NT2/D1 (cell line): ENCODE data around the gene HOXB9.

Source experiments
- DNase-seq: peaks from one replicate; pipeline ENCODE4 v3.0.0-alpha.2; 2011; ENCODE audit warnings: low read depth, low spot score
- H3K27me3 ChIP-seq: 2 replicates; pipeline ENCODE4 v1.6.0; 2011; ENCODE audit warnings: mild to moderate bottlenecking; ENCODE audit not compliant: insufficient read length, insufficient read depth
- H3K36me3 ChIP-seq: 2 replicates; pipeline ENCODE4 v1.6.1; 2011; ENCODE audit warnings: mild to moderate bottlenecking, low read length, mixed read lengths; ENCODE audit not compliant: insufficient read depth, insufficient read length
- H3K4me1 ChIP-seq: 2 replicates; pipeline ENCODE4 v1.5.1; 2011; ENCODE audit not compliant: insufficient read depth, insufficient read length
- H3K4me3 ChIP-seq: 2 replicates; pipeline ENCODE4 v1.5.1; 2011; ENCODE audit warnings: low read depth; ENCODE audit not compliant: insufficient read length
- H3K9ac ChIP-seq: 2 replicates; pipeline ENCODE4 v1.6.0; 2011; ENCODE audit warnings: low read depth; ENCODE audit not compliant: insufficient read length
- H3K9me3 ChIP-seq: 2 replicates; pipeline ENCODE4 v1.5.1; 2011; ENCODE audit warnings: mild to moderate bottlenecking, low read length; ENCODE audit not compliant: insufficient read depth
- SUZ12 ChIP-seq: IDR thresholded peaks from 2 replicates; pipeline ENCODE4 v1.6.1; 2011; ENCODE audit not compliant: insufficient read length, insufficient read depth; ENCODE audit errors: extremely low read depth
- YY1 ChIP-seq: IDR thresholded peaks from 2 replicates; pipeline ENCODE4 v1.6.1; 2011; ENCODE audit not compliant: insufficient read length, insufficient read depth
- ZNF274 ChIP-seq: IDR thresholded peaks from 2 replicates; pipeline ENCODE4 v1.6.1; 2011; ENCODE audit warnings: mild to moderate bottlenecking, low read depth, low read length

Gene HOXB9

DNA sequence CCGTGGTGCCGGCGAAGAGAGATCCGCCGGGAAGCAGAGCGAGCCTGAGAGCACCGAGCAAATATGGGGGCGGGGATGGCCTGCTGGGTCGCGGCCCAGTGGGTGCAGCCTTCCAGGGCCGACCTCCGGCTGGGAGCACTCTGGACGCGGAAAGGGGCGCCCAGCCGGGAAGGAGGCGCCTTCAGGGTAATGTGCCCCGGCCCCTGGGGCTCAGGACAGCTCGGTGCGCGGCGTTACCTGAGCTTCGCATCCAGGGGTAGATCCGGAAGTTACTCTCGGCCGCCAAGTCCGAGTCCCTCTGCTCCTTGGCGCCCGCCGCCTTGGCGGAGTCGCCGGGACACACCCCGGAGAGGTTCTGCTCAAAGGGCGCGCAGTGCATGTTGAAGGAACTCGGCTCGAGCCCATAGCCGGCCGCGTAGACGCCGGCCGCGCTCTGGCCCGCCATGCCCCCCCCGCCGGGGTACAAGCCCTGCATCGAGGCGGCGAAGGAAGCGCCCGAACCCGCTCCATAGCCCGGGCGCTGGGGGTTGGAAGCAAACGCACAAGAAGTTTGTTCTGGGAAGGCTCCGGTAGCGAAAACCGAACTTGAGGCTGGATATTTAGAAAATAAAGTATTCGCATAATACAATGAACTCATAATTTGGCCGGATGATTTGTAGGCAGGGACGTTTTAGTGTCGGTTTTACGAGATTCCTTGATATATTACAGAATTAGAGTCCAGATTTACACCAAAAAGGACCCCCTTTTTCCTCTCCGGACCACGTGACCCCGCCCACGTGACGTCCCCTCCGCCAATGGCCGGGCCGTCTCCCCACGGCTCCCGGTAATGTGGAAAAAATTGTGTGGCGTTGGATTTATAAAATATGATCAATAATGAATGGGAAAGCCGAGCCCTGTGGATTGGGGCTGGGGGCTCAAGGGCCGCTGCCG lies 15.6 kb downstream of the HOXB9 start, which contains the start of gene HOXB7:
TSS of gene HOXB7 (minus strand) at position 736 of the 930 bp plus-strand sequence. CDS start at position 637, 99 bp downstream.
- Histone ChIP-seq H3K4me1 (peaks cover 5% of the 10 kb centered on the region), H3K36me3 (no peaks in the 10 kb centered on the region), H3K9ac (peak within 1 kb of the TSS; percentile 50), H3K27me3 (peaks cover 98% of the 10 kb centered on the region), H3K4me3 (peak within 1 kb of the TSS; percentile 46), H3K9me3 (no peaks in the 10 kb centered on the region)
- TF ChIP-seq YY1 (no peak), SUZ12 (peak; percentile 92), ZNF274 (no peak)
- no peak for DNase-seq

DNA sequence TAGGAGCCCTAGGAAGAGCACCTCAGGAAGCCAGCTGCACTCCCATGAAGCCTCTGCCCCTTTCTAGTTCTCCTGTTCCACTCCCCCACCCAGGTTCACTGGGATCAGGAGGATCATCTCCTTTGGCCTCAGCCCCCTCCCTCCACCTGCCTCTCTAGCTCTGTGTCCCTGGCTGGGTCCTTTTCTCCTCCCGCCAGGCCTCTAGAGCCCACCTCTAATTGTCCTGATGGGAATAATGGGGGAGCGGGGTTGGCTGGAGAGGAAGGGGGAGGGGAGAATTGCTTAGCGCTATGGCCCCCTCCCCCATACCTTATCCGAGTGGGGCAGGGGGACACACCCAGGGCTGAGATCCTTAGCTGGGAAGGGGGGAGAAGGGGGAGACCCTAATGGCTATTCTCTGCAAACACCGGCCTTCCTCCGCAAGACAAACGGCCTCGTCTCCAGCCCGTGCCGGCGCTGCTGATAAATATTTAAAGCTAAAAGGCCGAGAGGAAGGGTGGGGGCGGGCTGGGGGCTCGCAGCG lies 16.3 kb downstream of the HOXB9 start:
- H3K9me3 ChIP-seq, result no peaks in the 10 kb centered on the region
- peaks cover 98% of the 10 kb centered on the region for H3K27me3 ChIP-seq
- TF ChIP-seq SUZ12 (no peak), ZNF274 (no peak), YY1 (no peak)
- H3K4me1 ChIP-seq, result peaks cover 5% of the 10 kb centered on the region
- H3K4me3 ChIP-seq, result peak overlapping the region; percentile 46
- no peaks in the 10 kb centered on the region for H3K36me3 ChIP-seq
- no peak overlapping the region for H3K9ac ChIP-seq
- no peak for DNase-seq

DNA sequence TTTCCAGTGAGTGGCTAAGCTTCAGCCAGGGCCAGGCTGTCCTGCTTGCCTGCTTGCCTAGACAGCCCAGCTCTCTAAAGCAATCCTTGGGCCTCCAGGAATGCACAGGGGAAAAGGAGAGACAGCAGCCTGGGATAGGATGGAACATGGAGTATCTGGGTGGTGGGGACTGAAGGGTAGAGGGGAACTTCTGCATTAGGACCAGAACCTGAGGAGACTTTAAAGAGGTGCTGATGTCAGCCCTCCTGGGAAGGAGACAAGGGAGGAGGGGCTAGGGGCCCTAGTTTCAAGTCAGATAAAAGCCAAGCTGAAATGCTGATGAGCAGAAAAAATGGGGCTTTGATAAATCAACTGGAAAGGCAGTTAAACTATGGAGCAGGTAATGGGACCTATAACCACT lies 17.1 kb downstream of the HOXB9 start:
- no peak overlapping the region for H3K4me3 ChIP-seq
- H3K36me3 ChIP-seq, result no peaks in the 10 kb centered on the region
- peaks cover 7% of the 10 kb centered on the region for H3K4me1 ChIP-seq
- TF ChIP-seq SUZ12 (no peak), YY1 (no peak), ZNF274 (no peak)
- H3K9me3 ChIP-seq, result no peaks in the 10 kb centered on the region
- peaks cover 98% of the 10 kb centered on the region for H3K27me3 ChIP-seq
- DNase-seq, result no peak
- H3K9ac ChIP-seq, result no peak overlapping the region

DNA sequence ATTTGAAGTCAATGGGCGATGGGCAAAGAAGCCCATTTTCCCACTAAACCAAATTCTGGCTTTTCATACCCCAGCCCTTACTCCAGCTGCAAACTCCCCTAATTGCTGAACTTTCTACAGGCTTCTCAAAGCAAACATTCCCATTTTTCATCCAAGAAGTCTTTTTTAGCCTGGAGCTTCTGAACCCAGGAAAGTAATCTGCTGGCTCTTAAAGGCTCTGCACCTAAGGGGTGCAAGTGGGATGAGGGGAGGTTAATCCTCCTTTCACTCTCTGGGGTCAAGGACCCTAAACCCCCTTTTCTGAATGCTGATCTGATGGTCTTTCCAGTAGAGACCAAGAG lies 17.7 kb downstream of the HOXB9 start:
- H3K36me3 ChIP-seq, result no peaks in the 10 kb centered on the region
- H3K4me3 ChIP-seq, result no peak overlapping the region
- no peak overlapping the region for H3K9ac ChIP-seq
- DNase-seq, result no peak
- no peaks in the 10 kb centered on the region for H3K9me3 ChIP-seq
- H3K27me3 ChIP-seq, result peaks cover 98% of the 10 kb centered on the region
- TF ChIP-seq YY1 (no peak), SUZ12 (no peak)
- peaks cover 12% of the 10 kb centered on the region for H3K4me1 ChIP-seq

DNA sequence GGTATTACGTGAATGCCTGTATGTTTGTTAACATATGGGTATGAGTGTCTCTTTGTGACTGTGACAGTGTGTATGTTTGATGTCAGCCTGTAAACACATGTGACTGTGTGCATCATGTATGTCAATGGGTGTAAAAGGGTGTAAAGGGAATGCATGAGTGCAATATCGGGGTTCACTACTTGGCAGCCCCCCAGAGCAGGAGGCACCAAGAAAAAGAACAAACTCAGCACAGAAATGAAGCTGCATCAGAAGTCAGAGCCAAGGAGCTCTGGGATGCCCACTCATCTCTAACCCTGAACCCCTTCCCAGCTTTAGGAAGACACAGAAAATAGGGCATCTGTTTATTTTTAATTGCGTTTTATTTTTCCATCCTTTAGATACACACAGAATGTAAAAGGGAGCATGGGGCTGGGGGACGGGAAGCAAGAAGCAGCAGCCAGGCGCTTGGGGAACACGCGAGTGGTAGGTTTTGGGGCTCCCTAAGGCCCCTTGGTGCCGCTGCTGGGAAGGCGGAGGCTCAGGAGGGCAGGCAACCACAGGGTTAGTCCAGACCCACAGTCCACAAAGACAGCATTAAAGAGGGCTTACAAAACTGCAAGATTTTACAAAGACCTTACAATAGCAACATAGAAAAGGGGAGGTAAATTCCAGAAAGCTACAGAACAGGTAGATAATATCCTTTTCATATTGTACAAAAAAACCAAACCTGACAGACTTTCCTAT lies 19.1 kb downstream of the HOXB9 start:
- Histone ChIP-seq H3K36me3 (no peaks in the 10 kb centered on the region), H3K9ac (no peak overlapping the region), H3K27me3 (peaks cover 99% of the 10 kb centered on the region), H3K9me3 (no peaks in the 10 kb centered on the region), H3K4me3 (no peak overlapping the region), H3K4me1 (peaks cover 12% of the 10 kb centered on the region)
- no peak for TF ChIP-seq YY1
- TF ChIP-seq ZNF274, result no peak
- no peak for TF ChIP-seq SUZ12
- DNase-seq, result no peak

DNA sequence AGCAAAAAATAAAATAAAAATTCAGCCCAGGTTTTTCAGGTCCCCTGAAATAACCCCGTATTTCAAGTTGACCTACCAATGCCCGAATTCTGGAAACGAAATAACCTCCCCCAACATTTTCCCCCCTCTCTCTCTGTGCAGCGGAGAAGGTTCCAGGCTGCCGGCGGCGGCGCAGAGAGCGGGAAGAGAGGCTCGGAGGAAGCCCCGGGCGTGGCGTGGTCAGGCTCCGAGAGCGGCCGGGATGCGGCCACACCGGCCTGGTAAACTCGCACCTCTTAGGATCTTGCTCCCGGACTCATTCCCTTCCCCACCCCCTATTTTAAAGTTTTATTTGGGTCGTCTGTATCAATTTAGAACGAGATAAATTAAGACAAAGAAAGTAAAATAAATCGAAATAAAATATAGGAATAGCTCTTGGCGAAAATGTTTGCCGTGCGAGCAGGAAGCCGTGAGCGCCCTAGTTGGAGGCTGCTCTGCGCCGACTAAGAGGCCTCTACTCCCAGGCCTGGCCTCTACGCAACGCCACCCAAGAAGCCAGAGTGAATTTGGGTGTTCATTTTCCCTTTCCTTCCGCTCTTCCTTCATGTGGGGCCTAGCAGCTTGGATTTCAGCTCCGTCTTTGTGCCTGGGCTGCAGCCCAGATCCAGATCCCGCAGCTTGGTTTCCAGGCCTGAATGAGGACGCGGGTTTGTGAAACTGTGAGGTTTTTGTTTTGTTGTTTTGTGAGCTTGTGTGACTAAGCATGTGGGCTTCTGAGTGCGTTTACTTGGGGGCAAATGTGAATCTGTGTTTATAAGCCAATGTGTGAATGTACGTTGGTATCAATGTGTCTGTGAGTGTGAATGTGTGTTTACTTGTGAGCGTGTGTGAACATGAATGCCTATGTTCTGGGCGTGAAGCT lies 19.9 kb downstream of the HOXB9 start:
- Histone ChIP-seq H3K27me3 (peaks cover 99% of the 10 kb centered on the region), H3K9ac (no peak overlapping the region), H3K4me1 (peaks cover 6% of the 10 kb centered on the region), H3K36me3 (no peaks in the 10 kb centered on the region), H3K9me3 (no peaks in the 10 kb centered on the region), H3K4me3 (no peak overlapping the region)
- DNase-seq, result no peak
- TF ChIP-seq ZNF274, result no peak
- TF ChIP-seq SUZ12, result no peak
- no peak for TF ChIP-seq YY1

DNA sequence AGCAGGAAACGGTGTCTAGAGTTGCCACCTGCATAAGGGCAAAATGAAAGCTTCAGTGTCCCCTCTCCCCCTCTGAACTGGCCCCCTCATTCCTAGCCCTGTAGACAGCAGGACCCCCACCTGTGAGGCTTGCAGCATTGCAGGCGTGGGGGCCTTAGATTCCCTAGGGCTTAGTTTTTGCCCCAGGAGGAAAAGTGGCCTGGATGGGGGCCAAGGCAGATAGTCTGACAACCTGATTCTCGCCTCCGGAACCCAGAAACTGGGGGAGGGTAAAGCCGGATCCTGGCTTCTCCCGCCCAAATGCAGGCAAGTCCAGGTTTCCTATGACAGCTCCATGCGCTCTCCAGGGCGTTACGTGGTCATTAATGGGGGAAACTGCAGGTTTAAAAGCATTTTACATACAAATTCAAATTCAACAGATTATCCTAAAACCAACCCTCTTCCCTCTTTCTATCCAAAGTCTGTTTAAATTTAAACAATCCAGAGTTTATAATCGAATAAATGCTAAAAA lies 20.7 kb downstream of the HOXB9 start:
- H3K9me3 ChIP-seq, result no peaks in the 10 kb centered on the region
- H3K36me3 ChIP-seq, result no peaks in the 10 kb centered on the region
- DNase-seq, result no peak
- peaks cover 99% of the 10 kb centered on the region for H3K27me3 ChIP-seq
- peaks cover 6% of the 10 kb centered on the region for H3K4me1 ChIP-seq
- no peak overlapping the region for H3K4me3 ChIP-seq
- no peak overlapping the region for H3K9ac ChIP-seq
- TF ChIP-seq YY1 (no peak), ZNF274 (no peak), SUZ12 (no peak)
